Measurements from ENCODE around the gene PXYLP1. TPM values are rescaled to one million over a fixed set of nuclear protein-coding genes. Genes with fewer than 3 reads are reported as not detected.
"Not testable (repeated sequence)": the region's sequence is repeated elsewhere in the genome, so short reads cannot be mapped to it uniquely, and the experiment has no call there.

Gene PXYLP1
- total RNA-seq, 1 donor from 2014 or later, result 37.6 TPM

GRCh38 chr3:141193066-141193830 is 38.4 kb upstream of the PXYLP1 start:
- Mint-ChIP-seq H3K4me1 (ENCODE audit: low read depth) (no peaks in the 10 kb centered on the region), H3K9me3 (ENCODE audit: low read depth) (peaks cover 6% of the 10 kb centered on the region), H3K27ac (no peak overlapping the region), H3K36me3 (ENCODE audit: insufficient read depth) (no peaks in the 10 kb centered on the region), H3K27me3 (no peaks in the 10 kb centered on the region), H3K4me3 (ENCODE audit: low read depth) (no peak overlapping the region)
- DNase-seq (ENCODE audit: low spot score, unreplicated experiment), result no peak
- no peak for TF ChIP-seq CTCF (IDR thresholded peaks at IDR 0.05; ENCODE audit: unreplicated experiment)

- Mint-ChIP-seq H3K36me3 (ENCODE audit: insufficient read depth) (no peaks in the 10 kb centered on the region), H3K4me3 (ENCODE audit: low read depth) (no peak overlapping the region), H3K27me3 (peaks cover 7% of the 10 kb centered on the region), H3K9me3 (ENCODE audit: low read depth) (peaks cover 6% of the 10 kb centered on the region), H3K27ac (no peak overlapping the region), H3K4me1 (ENCODE audit: low read depth) (no peaks in the 10 kb centered on the region)
- no peak for DNase-seq (ENCODE audit: low spot score, unreplicated experiment)
- TF ChIP-seq CTCF (IDR thresholded peaks at IDR 0.05; ENCODE audit: unreplicated experiment), result no peak
Measured at GRCh38 chr3:141201122-141201521, 30.5 kb upstream of the PXYLP1 start.

GRCh38 chr3:141202682-141203081 is 28.9 kb upstream of the PXYLP1 start:
- no peak overlapping the region for H3K4me3 Mint-ChIP-seq (ENCODE audit: low read depth)

GRCh38 chr3:141203866-141204265 is 27.8 kb upstream of the PXYLP1 start:
- Mint-ChIP-seq H3K36me3 (ENCODE audit: insufficient read depth) (no peaks in the 10 kb centered on the region), H3K4me1 (ENCODE audit: low read depth) (no peaks in the 10 kb centered on the region)

More at GRCh38 chr3:141202682-141203081, 28.9 kb upstream of the PXYLP1 start:
- H3K36me3 Mint-ChIP-seq (ENCODE audit: insufficient read depth), result no peaks in the 10 kb centered on the region
- no peaks in the 10 kb centered on the region for H3K4me1 Mint-ChIP-seq (ENCODE audit: low read depth)
- peaks cover 12% of the 10 kb centered on the region for H3K27me3 Mint-ChIP-seq
- H3K9me3 Mint-ChIP-seq (ENCODE audit: low read depth), result no peaks in the 10 kb centered on the region
- no peak for DNase-seq (ENCODE audit: low spot score, unreplicated experiment)
- TF ChIP-seq CTCF (IDR thresholded peaks at IDR 0.05; ENCODE audit: unreplicated experiment), result no peak
- no peak overlapping the region for H3K27ac Mint-ChIP-seq

GRCh38 chr3:141204343-141204742 is 27.3 kb upstream of the PXYLP1 start:
- no peaks in the 10 kb centered on the region for H3K9me3 Mint-ChIP-seq (ENCODE audit: low read depth)
- H3K4me1 Mint-ChIP-seq (ENCODE audit: low read depth), result no peaks in the 10 kb centered on the region
- TF ChIP-seq CTCF (IDR thresholded peaks at IDR 0.05; ENCODE audit: unreplicated experiment), result no peak
- peaks cover 12% of the 10 kb centered on the region for H3K27me3 Mint-ChIP-seq
- H3K27ac Mint-ChIP-seq, result no peak overlapping the region
- H3K36me3 Mint-ChIP-seq (ENCODE audit: insufficient read depth), result no peaks in the 10 kb centered on the region
- no peak overlapping the region for H3K4me3 Mint-ChIP-seq (ENCODE audit: low read depth)
- DNase-seq (ENCODE audit: low spot score, unreplicated experiment), result no peak

More at GRCh38 chr3:141203866-141204265, 27.8 kb upstream of the PXYLP1 start:
- Mint-ChIP-seq H3K27me3 (peaks cover 12% of the 10 kb centered on the region), H3K4me3 (ENCODE audit: low read depth) (no peak overlapping the region), H3K27ac (no peak overlapping the region), H3K9me3 (ENCODE audit: low read depth) (no peaks in the 10 kb centered on the region)
- TF ChIP-seq CTCF (IDR thresholded peaks at IDR 0.05; ENCODE audit: unreplicated experiment), result no peak
- no peak for DNase-seq (ENCODE audit: low spot score, unreplicated experiment)

- not testable (repeated sequence) for H3K4me3 Mint-ChIP-seq (ENCODE audit: low read depth); DNase-seq (ENCODE audit: low spot score, unreplicated experiment); H3K4me1 Mint-ChIP-seq (ENCODE audit: low read depth); H3K27ac Mint-ChIP-seq; H3K9me3 Mint-ChIP-seq (ENCODE audit: low read depth); H3K27me3 Mint-ChIP-seq; H3K36me3 Mint-ChIP-seq (ENCODE audit: insufficient read depth)
Measured at GRCh38 chr3:141211306-141211705, 20.3 kb upstream of the PXYLP1 start.

All from progenitor cell of endocrine pancreas (in vitro differentiated cells).